Measurements from ENCODE around the gene WFDC1.

The WFDC1 gene

DNA sequence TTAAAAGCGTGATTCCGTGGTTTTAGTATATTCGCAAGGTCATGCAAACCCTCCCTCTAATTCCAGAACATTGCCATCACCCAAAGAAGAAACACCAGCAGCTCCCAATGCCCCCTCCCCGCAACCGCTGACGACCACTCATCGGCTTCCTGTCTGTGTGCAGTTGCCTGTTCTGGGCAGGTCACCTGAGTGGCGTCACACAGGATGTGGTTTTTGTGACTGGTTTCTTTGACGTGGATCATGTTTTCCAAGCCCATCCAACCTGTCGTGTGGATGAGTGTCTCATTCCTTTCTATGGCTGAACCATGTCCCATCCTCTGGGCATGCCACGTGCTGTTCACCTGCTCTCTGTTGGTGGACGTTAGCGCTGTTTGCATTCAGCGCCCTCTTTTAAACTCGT lies 65.5 kb downstream of the WFDC1 start:
- Mint-ChIP-seq H3K4me1 (peaks cover 23% of the 10 kb centered on the region), H3K27me3 (peaks cover 2% of the 10 kb centered on the region), H3K27ac (peak overlapping the region; percentile 65), H3K36me3 (no peaks in the 10 kb centered on the region), H3K9me3 (no peaks in the 10 kb centered on the region), H3K4me3 (peak overlapping the region; percentile 42)

DNA sequence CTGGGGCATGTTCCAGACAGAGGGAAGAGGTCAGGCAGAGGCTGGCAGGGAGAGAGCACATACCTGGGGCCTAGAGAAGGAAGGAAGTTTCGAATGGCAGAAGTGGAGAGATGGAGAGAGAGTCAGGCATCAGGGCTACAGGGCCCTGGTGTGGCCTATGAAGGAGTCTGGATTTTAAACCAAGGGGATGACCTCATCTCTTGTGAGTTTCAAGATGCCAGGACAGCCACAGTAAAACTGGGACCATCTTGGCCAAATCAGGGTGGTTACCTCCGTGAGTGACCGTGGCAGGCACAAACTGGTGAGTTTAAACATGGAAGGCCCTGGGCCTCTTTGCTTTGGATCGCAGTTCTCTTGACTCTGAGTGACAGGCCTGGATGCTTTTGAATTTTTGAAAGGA lies 66.1 kb downstream of the WFDC1 start:
- Mint-ChIP-seq H3K9me3 (no peaks in the 10 kb centered on the region), H3K4me3 (peak overlapping the region; percentile 42), H3K27ac (peak overlapping the region; percentile 69), H3K36me3 (no peaks in the 10 kb centered on the region), H3K27me3 (peaks cover 2% of the 10 kb centered on the region), H3K4me1 (peaks cover 23% of the 10 kb centered on the region)

DNA sequence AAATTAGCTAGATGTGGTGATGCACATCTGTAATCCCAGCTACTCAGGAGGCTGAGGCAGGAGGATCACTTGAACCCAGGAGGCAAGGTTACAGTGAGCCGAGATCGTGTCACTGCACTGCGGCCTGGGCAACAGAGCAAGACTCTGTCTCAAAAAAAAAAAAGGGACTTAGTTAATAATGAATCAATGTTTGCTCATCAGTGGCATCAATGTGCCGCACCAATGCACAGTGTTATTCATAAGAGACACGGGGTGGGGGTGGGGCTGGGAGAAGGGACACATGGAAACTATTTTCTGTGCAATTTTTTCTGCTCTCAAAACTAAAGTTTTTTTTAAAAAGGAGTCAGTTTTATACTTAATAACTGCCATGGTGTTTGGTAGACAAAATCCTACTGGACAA lies 66.9 kb downstream of the WFDC1 start:
- H3K9me3 Mint-ChIP-seq: no peaks in the 10 kb centered on the region
- H3K4me1 Mint-ChIP-seq: peaks cover 23% of the 10 kb centered on the region
- H3K36me3 Mint-ChIP-seq: no peaks in the 10 kb centered on the region
- no peak overlapping the region for H3K4me3 Mint-ChIP-seq
- peaks cover 2% of the 10 kb centered on the region for H3K27me3 Mint-ChIP-seq
- no peak overlapping the region for H3K27ac Mint-ChIP-seq

DNA sequence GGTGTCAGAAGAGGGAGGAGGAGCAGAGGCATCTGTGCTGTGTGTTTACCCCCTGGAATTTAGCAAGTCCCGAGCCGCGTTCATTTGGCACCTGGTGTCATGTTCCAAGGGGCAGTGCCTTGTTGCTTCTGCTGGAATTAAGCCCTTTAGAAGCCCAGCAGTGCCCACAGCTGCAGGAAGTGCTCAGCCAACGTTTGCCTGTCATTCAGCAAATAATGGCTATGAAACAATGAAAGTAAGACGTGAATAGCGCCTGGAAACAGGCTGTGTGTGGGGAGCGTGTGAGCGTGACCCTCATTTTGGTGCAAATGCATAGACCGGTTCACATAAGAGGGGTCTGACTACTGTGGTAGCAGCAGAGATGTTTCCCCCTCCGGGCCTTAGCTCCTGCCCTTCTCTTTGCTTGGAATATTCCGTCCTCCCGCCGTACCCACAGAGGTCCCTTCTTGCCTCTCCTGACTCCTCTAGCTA lies 67.8 kb downstream of the WFDC1 start:
- Mint-ChIP-seq H3K27ac (no peak overlapping the region), H3K36me3 (no peaks in the 10 kb centered on the region), H3K4me1 (peaks cover 29% of the 10 kb centered on the region), H3K4me3 (no peak overlapping the region), H3K9me3 (no peaks in the 10 kb centered on the region), H3K27me3 (peaks cover 10% of the 10 kb centered on the region)

DNA sequence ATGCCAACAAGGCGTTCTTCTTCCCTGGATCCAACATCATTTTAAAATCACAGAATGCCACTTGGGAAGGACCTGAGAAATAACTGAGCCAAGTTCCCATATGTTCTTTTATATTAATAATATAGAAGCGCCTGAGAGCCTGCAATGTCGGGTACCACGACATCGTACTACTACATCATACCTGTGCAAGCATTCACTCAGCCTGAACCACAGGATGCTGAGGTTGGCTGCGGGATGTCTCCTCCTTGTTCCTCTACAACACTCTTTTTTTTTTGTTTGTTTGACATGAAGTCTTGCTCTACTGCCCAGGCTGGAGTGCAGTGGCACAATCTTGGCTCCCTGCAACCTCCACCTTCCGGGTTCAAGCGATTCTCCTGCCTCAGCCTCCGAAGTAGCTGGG lies 71.5 kb downstream of the WFDC1 start:
- H3K36me3 Mint-ChIP-seq: no peaks in the 10 kb centered on the region
- H3K4me1 Mint-ChIP-seq: peaks cover 16% of the 10 kb centered on the region
- H3K27me3 Mint-ChIP-seq: peaks cover 25% of the 10 kb centered on the region
- no peak overlapping the region for H3K27ac Mint-ChIP-seq
- no peak overlapping the region for H3K4me3 Mint-ChIP-seq
- no peaks in the 10 kb centered on the region for H3K9me3 Mint-ChIP-seq

DNA sequence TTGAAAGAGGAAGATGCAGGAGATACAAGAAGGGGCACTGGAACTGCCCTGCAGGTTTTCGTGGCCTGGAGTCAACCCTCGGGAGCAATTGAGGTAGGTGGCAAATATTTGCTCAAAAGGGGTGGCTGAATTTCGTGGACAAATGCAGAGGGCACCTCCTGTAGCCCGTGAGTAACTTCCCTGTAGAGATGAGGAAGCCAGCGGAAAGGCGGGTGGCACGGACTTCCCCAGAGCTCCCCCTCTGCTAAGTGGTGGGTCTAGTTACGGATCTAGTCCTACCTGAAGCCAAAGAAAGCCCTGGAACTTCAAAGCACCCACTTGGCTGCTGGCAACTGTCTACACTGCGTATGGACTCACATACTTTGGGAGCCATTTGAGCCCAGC lies 72.6 kb downstream of the WFDC1 start:
- Mint-ChIP-seq H3K27ac (no peak overlapping the region), H3K9me3 (no peaks in the 10 kb centered on the region), H3K4me3 (no peak overlapping the region), H3K27me3 (peaks cover 29% of the 10 kb centered on the region), H3K4me1 (peaks cover 16% of the 10 kb centered on the region), H3K36me3 (peaks cover 3% of the 10 kb centered on the region)

DNA sequence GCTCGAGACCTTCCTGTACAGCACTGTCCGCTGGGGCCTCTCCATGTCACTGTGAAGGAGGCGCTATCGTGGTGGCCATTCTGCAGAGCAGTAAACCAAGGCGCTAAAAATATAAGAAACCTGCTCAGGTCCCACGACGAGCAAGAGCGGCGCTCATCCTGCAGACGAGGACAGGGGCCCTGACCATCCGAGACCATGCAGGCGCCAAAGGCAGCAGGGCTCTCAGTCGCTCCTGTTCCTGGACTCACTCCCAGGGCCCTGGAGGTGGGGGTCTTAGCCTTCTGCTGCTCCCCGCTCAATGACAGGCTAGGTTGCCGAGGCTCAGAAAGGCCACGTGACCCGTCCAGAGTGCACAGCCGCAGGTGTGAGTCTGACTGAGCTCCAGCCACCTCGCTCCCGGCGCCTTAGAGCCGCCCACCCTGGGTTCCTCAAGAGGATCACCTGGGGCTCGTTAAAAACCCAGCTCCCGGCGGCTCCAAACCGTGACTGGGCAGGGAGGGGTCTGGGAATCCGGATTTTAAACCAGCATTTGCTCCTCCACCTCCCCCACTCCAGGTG lies 73.2 kb downstream of the WFDC1 start:
- H3K9me3 Mint-ChIP-seq: no peaks in the 10 kb centered on the region
- no peak overlapping the region for H3K27ac Mint-ChIP-seq
- H3K4me1 Mint-ChIP-seq: peaks cover 16% of the 10 kb centered on the region
- no peak overlapping the region for H3K4me3 Mint-ChIP-seq
- H3K36me3 Mint-ChIP-seq: peaks cover 3% of the 10 kb centered on the region
- peaks cover 29% of the 10 kb centered on the region for H3K27me3 Mint-ChIP-seq

DNA sequence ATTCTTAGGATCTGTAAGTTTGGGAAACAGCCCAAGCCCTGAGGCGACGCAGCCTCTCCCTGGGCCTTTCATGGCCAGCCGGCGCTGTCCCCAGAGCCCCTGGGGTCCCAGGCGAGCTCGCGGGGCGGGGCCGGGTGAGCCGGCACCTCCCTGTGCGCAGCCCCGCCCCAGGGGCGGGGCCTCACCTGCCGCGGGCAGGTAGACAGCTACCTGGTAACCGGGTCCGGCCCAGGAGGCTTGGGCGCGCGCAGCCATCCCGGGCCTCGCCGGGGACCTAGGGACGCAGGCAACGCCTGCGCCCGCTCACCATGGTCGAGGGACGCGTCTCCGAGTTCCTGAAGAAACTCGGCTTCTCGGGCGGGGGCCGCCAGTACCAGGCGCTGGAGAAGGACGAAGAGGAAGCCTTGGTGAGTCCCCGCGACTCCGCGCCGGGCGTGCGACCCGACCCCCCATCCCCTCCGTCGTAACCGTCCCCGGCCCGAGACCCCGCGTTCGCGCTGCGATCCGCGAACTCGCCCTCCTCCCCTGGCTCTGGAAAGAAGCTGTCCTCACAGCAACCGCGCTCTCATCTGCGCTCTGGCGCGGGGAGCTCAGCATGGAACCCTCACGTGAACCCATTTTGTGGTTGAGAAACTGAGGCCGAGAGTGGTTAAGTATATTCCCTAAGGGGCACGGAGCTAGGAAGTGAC lies 73.8 kb downstream of the WFDC1 start, which contains the start of gene ATP2C2:
Gene ATP2C2, plus strand, starts transcription at position 231 of the 689 bp plus-strand sequence. Its CDS starts 78 bp downstream, at position 309.
- no peak within 1 kb of the TSS for H3K4me3 Mint-ChIP-seq
- peaks cover 16% of the 10 kb centered on the region for H3K4me1 Mint-ChIP-seq
- no peaks in the 10 kb centered on the region for H3K9me3 Mint-ChIP-seq
- H3K27me3 Mint-ChIP-seq: peaks cover 30% of the 10 kb centered on the region
- H3K27ac Mint-ChIP-seq: no peak within 1 kb of the TSS
- H3K36me3 Mint-ChIP-seq: peaks cover 3% of the 10 kb centered on the region

DNA sequence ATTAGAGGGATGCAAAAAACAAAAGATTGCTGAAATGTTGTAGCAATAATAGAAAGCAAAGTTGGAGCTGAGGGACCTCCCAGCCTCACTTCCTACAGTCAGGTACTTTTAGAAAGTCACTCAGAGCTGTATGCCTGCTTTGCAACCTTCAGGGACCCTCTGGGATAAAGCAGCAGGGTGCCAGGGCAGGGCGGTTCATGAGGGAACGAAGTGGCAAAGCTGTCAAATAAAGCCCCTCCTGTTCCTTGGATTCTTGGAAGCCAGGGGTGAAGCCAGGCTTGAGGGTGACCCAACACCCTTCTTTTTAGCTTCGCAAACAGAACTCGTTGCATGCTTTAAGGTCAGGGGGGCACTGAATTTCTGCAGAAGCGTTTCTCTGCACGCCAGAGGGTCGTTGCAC lies 74.4 kb downstream of the WFDC1 start:
- H3K36me3 Mint-ChIP-seq: peaks cover 3% of the 10 kb centered on the region
- no peak overlapping the region for H3K4me3 Mint-ChIP-seq
- H3K27ac Mint-ChIP-seq: no peak overlapping the region
- no peaks in the 10 kb centered on the region for H3K9me3 Mint-ChIP-seq
- H3K27me3 Mint-ChIP-seq: peaks cover 34% of the 10 kb centered on the region
- peaks cover 16% of the 10 kb centered on the region for H3K4me1 Mint-ChIP-seq

DNA sequence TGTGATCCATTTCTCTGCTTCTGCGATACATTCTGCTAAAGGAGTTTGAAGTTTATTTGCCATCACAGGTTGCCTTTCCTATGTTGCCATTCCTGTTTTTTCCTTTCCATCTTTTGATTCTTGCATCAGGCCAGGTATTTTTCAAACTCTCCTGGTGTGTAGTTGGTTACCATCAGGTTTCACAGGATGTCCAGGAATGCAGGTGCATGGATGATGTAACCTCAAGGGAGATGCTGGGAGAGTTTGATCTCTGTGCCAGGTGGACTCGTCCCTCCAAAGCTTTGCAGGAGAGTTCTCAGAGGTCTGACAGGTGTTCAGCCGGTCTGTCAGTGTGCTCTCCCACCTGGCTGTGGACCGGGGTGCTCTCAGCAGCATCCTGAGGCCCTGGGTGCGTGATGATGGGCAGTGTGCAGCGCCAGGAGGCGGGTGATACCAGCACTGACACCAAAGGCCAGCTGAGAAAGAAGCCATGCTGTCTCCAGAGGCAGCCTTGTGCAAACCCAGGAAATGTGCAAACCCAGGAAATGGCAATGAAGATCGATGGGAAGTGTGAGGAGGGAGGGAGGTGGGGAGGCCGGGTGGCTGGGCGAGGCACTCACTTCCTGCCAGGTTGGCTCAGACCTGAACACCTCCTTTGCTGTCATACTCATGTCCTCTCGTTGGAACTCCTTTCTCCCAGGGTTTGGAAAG lies 75.4 kb downstream of the WFDC1 start:
- no peak overlapping the region for H3K4me3 Mint-ChIP-seq
- peaks cover 16% of the 10 kb centered on the region for H3K4me1 Mint-ChIP-seq
- peaks cover 34% of the 10 kb centered on the region for H3K27me3 Mint-ChIP-seq
- no peak overlapping the region for H3K27ac Mint-ChIP-seq
- no peaks in the 10 kb centered on the region for H3K9me3 Mint-ChIP-seq
- H3K36me3 Mint-ChIP-seq: peaks cover 3% of the 10 kb centered on the region

DNA sequence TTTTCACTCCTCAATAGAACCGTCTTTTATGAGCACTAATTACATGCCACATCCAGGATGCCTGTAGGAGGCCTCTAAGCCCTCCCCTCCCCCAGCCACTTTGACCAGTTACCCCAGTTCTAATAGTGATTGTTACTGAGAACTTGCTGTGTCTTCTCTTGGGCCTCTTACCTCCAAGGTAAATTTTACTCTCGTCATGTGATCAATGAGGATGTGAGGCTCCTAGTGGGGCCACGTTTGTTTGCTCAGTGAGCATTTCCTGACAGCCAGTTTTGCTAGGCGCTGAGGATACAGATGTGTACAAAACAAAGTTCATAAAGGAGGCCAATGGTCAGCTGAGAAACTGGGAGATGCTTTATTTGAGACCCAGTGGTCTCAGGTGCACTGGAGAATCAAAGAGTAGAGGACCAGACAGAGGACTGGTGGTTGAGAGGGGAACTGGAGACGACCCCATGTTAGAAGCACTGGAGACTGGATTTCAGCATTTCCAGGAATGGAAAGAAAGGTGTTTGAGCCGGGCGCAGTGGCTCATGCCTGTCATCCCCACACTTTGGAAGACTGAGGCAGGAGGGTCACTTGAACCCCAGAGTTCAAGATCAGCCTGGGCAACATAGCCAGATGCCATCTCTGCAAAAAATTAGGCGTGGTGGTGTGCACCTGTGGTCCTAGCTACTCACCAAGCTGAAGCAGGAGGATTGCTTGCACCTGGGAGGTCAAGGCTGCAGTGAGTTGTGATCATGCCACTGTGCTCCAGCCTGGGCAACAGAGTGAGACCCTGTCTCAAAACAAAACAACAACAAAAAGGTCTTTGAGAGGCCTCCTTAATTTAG lies 76.3 kb downstream of the WFDC1 start:
- peaks cover 16% of the 10 kb centered on the region for H3K4me1 Mint-ChIP-seq
- peaks cover 34% of the 10 kb centered on the region for H3K27me3 Mint-ChIP-seq
- no peak overlapping the region for H3K27ac Mint-ChIP-seq
- no peaks in the 10 kb centered on the region for H3K9me3 Mint-ChIP-seq
- H3K36me3 Mint-ChIP-seq: peaks cover 3% of the 10 kb centered on the region
- no peak overlapping the region for H3K4me3 Mint-ChIP-seq

DNA sequence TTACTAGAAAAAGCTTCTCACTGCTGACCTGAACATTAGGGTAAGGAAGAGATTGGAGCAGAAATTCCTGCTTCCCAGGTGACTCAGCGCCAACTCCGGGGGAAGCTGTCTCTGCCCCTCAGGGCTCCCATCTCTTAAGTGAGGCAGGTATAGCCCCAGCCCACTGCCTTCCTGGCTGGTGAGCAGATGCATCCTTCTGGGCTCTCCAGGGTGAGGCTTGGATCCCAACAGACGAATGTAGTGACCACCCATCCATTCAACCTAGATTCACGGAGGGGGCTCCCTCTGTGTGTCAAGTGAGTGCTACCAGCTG lies 76.8 kb downstream of the WFDC1 start:
- Mint-ChIP-seq H3K4me1 (peaks cover 16% of the 10 kb centered on the region), H3K36me3 (peaks cover 3% of the 10 kb centered on the region), H3K27ac (no peak overlapping the region), H3K9me3 (no peaks in the 10 kb centered on the region), H3K27me3 (peaks cover 34% of the 10 kb centered on the region), H3K4me3 (no peak overlapping the region)

DNA sequence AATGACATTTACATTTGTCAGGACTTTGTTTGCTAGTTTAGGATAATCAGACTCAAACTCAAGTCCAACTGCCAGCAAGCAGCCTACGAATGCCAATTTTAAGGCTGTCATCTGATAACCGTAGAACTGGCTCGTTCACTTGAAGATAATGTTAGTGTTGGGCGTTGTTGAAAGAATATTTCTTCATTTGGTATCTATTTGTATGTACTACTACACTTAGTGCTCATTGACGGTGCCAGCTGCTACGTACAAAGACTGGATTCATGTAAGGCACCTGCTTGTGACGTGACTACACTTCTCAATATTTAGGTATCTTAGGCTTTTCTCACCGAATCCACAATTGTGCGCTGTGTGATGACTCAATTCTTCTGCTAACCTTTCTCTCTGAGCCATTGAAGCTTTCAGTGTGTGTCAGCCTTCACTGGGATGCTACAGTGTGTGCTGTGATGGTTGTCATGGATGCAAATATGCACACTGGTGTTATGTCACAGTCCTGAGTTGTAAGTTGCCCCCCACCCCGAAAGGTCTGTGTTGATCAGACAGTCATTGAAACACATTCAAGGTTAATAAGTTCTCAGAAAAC lies 79.3 kb downstream of the WFDC1 start:
- H3K27me3 Mint-ChIP-seq: peaks cover 21% of the 10 kb centered on the region
- no peak overlapping the region for H3K4me3 Mint-ChIP-seq
- peaks cover 3% of the 10 kb centered on the region for H3K36me3 Mint-ChIP-seq
- H3K9me3 Mint-ChIP-seq: no peaks in the 10 kb centered on the region
- peaks cover 4% of the 10 kb centered on the region for H3K4me1 Mint-ChIP-seq
- H3K27ac Mint-ChIP-seq: no peak overlapping the region

DNA sequence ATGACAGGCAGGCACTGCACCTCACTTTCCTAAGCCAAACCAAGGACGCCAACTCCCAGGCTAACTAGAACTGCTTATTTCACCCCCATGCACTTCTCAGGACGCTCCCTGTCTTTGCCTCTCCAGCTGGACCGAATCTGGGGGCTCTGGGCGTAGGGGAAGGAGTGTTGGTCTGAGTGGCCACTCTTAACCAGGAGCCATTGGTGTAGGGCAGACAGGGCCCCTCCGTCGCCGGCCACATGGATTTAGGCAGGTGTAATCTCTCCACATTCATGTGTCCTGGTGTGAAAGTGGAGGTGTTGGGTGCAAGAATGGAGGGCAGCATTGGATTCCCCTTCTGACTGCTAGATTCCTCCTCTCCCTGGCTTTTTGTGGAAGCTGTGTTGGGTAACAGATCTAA lies 83.4 kb downstream of the WFDC1 start:
- Mint-ChIP-seq H3K4me1 (peaks cover 7% of the 10 kb centered on the region), H3K36me3 (no peaks in the 10 kb centered on the region), H3K27me3 (peaks cover 9% of the 10 kb centered on the region), H3K9me3 (no peaks in the 10 kb centered on the region), H3K4me3 (no peak overlapping the region), H3K27ac (no peak overlapping the region)

DNA sequence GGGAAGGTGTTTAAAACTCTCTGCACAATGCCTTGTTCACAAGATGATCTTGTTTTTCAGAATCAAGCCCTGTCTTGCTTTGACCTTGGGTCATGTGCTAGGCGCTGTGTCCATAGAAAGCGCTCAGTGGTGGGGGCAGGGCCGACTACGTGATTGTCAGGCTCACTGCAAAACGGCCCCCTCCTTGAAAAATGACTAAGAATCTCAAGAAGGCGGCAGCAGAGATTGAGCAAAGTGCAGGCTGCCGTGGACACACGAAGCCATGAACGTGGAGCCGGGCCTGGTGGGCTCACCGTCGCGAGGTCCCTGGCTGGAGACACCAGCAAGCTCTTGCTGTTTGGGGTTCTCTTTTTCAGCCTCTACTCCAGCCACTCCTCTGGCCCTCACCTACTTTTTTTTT lies 83.9 kb downstream of the WFDC1 start:
- no peaks in the 10 kb centered on the region for H3K9me3 Mint-ChIP-seq
- no peaks in the 10 kb centered on the region for H3K36me3 Mint-ChIP-seq
- no peak overlapping the region for H3K4me3 Mint-ChIP-seq
- peaks cover 7% of the 10 kb centered on the region for H3K4me1 Mint-ChIP-seq
- H3K27me3 Mint-ChIP-seq: peaks cover 7% of the 10 kb centered on the region
- no peak overlapping the region for H3K27ac Mint-ChIP-seq

Data from activated naive CD4-positive, alpha-beta T cell treated with anti-CD3 and anti-CD28 coated beads, Interleukin-2, amount 50 U/mL, for 24 hours (primary cell).